Measurements from ENCODE around the gene EVA1A.

EVA1A gene

DNA sequence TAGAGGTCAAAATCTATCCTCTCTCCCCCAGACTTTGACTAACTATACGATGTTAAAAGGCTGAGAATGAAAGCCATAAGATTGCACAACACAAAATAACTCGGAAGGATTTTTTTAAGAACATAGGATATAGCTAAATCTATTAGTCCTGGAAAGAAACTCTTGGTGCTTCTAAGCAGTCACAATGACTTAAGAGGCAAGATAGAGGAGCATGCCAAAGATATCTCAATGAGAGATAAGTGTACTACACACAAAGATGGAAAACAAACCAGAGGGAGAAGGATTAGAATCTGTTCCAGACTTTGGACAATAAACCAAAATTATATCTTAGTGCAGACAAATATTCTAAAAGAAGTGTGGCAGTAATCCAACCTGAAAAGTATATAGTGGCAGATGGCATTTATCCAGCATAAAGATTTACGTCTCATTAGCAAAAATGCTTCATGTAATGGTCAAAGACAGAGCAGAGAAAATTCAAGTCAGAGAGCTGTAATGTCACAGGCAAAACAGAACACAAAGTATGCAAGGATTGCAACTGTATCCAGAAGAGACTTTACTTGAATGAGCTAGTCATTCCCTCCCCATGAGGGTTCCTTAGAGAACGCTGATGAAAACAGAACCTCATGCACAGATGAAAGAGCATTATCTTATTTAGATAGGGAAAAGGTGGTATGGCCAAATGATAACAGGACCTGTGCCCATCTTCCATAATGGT is 28.8 kb upstream of the EVA1A start:
- DNase-seq, result no peak

DNA sequence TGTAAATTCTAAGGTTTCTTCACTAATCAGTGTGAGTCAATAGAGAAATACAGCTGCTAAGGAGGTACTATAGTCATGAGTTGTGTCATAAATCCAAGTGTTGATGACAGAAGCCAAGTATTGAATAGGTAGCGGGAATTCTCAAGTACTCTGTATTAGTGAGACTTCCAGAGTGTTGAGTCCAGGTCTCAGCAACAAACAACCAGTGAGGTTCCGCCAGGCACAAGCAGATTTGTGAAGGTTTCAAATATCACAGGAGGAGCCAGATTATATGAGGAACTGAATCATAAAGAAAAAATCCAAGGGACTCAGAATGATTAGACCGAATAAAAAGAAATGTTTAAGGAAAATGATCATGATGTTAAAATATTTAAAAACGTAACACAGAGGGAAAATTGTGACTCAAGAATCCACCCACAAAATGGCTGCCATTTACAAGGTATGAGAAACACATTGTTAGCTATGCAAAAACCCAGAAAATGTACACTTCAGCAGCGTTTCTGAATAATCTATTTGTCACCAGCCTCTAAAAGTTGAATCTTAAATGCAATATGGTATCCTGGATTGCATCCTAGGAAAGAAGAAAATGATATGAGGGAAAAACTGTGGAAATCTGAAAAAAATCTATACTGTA is 27.3 kb upstream of the EVA1A start:
- DNase-seq, result no peak

DNA sequence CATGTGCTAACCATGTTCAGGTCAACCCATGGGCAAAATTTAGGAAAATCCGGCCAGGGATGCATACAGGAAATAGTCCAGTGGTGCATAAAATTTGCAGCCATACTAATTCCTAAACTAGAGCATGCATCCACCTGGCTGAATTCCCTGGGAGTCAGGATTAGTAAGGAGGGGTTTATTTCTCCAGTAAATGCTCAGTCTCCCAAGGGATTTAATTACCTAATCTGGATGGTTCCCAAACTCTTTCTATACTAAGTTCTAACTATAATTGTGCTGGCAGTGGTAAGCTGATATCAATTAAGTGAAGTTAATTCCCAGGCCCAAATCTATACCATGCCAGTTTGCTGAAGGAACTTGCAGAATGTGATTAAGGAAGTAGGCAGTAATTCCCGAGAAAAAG is 26.2 kb upstream of the EVA1A start:
- no peak for DNase-seq

GRCh38 chr2:75582840-75583239 is 22.1 kb upstream of the EVA1A start:
- no peak for DNase-seq

- no peak for DNase-seq
Measured at GRCh38 chr2:75580606-75581005, 19.9 kb upstream of the EVA1A start.

- no peak for DNase-seq
Measured at GRCh38 chr2:75580156-75580555, 19.4 kb upstream of the EVA1A start.

GRCh38 chr2:75579186-75579585 is 18.4 kb upstream of the EVA1A start:
- DNase-seq, result no peak

- DNase-seq, result no peak
Measured at GRCh38 chr2:75577280-75577679, 16.5 kb upstream of the EVA1A start.

GRCh38 chr2:75574106-75574505 is 13.4 kb upstream of the EVA1A start:
- no peak for DNase-seq

GRCh38 chr2:75573145-75573878 is 12.6 kb upstream of the EVA1A start:
- no peak for DNase-seq

DNA sequence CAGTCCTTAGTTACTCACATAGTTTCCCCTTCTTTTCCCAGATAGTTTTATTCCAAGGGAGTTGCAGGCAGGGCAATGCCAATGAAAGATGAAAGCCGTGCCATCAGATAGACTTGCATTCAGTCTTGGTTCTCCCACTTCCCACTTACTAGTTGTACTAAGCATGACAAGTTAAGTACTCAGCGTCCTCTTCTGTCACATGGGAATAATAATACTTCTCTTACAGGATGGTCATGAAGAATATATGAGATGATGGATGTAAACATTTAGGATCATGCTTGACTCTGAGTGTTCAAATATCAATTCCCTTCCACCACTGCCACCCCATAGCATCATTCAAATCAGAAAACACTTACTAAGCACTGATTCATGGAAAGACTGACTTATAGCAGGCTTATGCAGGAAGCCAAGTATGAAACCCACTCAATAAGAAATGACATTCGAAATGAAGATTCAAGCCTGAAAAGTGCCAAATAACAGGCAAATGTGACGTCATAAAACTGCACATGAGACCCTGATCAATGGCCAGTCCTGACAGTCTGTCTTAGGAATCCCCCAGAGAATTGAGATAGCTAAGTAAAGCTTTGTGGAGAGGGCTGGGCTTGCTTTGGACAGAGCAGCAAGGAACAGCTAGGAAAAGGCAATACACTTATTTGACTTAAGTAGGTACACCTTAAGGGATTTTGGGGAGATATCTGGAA is 11.1 kb upstream of the EVA1A start:
- no peak for DNase-seq

GRCh38 chr2:75570948-75571729 is 10.4 kb upstream of the EVA1A start:
- DNase-seq, result no peak

DNA sequence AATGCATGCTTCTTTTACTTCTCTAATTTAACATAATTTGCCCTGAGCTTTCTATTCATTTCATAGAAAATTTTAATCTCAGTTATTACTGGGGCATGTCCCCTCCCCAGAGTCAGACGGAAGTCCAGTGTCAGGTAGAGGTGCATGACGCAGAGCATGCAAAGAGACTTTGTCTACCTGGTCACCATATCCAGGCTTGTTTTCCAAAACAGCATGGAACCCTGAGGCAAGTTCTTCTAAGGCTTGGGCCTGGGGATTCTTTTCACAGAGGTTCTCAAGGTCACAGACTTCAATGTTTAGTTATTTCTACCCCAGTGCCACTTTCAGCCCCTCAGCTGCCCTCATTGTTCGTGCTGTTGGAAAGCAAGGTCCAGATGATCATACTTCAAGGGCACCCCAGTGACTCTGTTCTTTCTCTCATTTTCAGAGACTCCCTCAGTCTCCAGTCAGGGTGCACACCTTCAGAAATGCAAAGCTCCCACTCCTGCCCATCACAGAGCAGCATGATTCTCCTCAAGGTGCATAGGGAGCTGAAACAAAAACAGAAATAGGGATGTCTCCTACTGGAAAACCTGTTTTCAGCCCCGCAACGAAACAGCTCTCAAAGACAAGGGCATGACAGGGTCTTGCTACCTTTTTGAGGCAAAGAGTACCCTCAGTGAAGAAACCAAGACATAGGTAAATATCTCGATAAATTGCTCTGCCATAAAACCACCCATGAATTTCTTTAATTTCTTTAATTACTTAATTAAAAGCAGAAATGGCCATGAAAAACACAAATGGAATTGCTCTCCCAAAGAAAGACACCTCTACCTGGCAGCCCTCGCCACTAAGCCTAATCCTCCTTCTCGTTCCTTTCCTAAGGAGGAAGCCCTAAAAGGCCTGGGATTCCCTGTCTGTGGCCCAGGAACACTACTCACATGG is 9.5 kb upstream of the EVA1A start:
- DNase-seq, result no peak

- no peak for DNase-seq
Measured at GRCh38 chr2:75569546-75569945, 8.8 kb upstream of the EVA1A start.

- DNase-seq, result no peak
Measured at GRCh38 chr2:75568174-75568573, 7.4 kb upstream of the EVA1A start.

DNA sequence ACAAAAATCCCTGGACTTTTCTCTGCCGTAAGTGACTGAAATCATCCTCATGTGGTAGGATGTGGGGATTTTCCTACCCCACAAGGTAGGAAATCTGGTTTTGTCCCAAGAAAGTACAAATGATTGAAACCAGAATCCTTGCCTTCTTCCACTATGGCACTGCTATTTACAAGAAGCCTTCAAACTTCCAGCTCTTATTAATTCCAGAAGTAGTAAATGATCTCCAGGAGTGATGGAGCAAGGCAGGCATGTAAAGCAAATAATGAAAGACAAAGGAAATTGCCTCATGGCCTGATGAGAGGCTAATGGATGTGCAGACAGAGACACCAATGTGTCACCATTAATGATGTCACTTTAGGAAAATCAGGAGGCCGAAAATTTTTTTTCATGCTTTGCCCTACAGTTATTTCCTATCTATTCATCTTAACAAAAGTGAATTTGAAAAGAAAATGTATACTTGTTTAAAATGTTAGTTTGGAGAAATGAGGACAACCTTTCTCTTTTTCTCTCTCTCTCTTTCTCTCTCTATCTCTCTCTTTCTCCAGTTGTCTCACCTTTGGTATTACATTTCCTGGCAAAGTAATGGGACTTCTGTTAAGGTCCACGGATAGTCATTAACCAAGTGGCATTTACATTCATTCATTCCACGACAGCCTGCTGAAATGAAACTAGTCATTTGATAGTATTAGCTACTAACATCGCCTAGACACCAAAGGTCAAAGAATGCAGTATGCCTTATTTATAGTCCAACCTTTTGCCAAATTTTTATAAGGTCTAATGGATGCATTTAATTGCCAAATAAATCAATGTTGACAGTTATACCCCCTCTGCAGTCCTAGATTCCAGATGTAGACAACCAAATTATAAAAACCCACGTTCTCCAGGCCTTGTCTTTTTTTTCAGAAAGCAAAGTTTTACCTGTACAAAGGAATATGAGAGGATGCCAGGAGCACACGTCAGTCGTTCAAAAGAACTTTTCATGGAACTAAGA is 5.0 kb upstream of the EVA1A start:
- no peak for DNase-seq

GRCh38 chr2:75564713-75565359 is 4.1 kb upstream of the EVA1A start:
- no peak for DNase-seq

DNA sequence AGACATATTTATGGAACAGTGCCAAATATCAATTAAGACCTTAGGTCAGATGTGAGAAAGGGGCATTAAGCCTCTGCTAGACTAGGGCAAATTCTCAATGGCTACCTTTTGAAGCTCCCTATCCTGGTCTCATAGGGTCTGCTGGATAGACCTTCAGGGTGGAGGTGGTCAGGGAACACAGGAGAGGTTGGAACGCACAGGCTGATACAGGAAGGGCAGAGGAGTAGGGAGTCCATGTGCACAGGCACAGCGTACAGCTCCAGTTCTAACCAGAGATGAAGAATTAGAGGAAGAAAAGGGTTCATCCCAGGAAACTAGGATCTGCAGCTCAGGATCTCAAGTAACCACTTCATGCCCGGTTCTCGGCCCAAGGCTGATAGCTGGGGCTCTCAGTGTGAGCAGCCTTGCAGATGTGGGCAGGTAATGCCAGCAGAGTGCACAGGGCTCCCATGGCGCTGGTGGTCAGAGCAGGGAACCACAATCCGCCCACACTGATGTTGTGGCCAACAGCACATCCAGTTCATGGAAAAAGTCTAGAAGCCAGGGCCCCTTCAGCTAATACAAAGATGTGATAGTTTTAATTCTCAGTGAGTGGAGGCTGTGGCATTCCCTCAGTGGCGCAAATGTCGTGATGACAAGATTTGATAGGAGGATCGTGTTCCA is 3.4 kb upstream of the EVA1A start:
- no peak for DNase-seq

GRCh38 chr2:75563591-75563990 is 2.9 kb upstream of the EVA1A start:
- no peak for DNase-seq

All from suppressor macrophage treated with lipopolysaccharide for 4 hours (primary cell).